ENCODE results near the gene UTS2B. TPM values are rescaled to one million over a fixed set of nuclear protein-coding genes. Genes with fewer than 3 reads are reported as not detected.

The UTS2B gene
- total and polyA plus RNA-seq, 2 of the 4 experiments (the other 2 are of a cell fraction), result 0.72 to 0.79 TPM

GRCh38 chr3:191373327-191373726, 43.0 kb upstream of the UTS2B start:
- in situ Hi-C loops (cut with MboI; ENCODE audit: low sequenced_read_pairs), result loop anchor here (10.0 kb wide), 1 partner anchor 129 kb away; no protein-coding TSS in a partner anchor
- dilution Hi-C loops (cut with HindIII; ENCODE audit: low sequenced_read_pairs, unreplicated experiment), result no loop called here

More at GRCh38 chr3:191373327-191373726, 43.0 kb upstream of the UTS2B start:
- peaks cover 14% of the 10 kb centered on the region for H3K36me3 ChIP-seq (ENCODE audit: control insufficient read depth, insufficient read depth, low read length)
- no peaks in the 10 kb centered on the region for H4K20me1 ChIP-seq (ENCODE audit: insufficient read depth, low read length)
- no peak overlapping the region for H3K4me3 ChIP-seq (ENCODE audit: insufficient read depth, low read depth, low read length)
- H3K9ac ChIP-seq (ENCODE audit: low read depth, low read length), result no peak overlapping the region
- H2BK15ac ChIP-seq (ENCODE audit: low read depth, low read length), result no peak overlapping the region
- no peak overlapping the region for H2BK20ac ChIP-seq (ENCODE audit: low read depth, low read length)
- peaks cover 5% of the 10 kb centered on the region for H3K9me1 ChIP-seq (ENCODE audit: insufficient read depth, low read length)
- H3K4me1 ChIP-seq (ENCODE audit: control insufficient read depth, insufficient read depth, low read length), result peaks cover 9% of the 10 kb centered on the region
- ATAC-seq (ENCODE audit: low read depth) (no peak), DNase-seq (peak; percentile 46)
- no peak overlapping the region for H2BK120ac ChIP-seq (ENCODE audit: low read depth, low read length)
- no TSS peak for BruUV-seq (replicated peaks)
- intact Hi-C loops (cut with micrococcal nuclease), result no loop called here
- H4K8ac ChIP-seq (ENCODE audit: low read depth in 2 of 2, low read length in 2 of 2), result no peak overlapping the region
- H2AK5ac ChIP-seq (ENCODE audit: low read depth, low read length), result no peak overlapping the region
- ChIA-PET POLR2A (ENCODE audit: unreplicated experiment) (no interaction called here), CTCF (no interaction called here)
- TF ChIP-seq RCOR1 (IDR thresholded peaks at IDR 0.05; ENCODE audit: insufficient replicate concordance, low read length), result no peak
- TF ChIP-seq CEBPB (IDR thresholded peaks at IDR 0.05; ENCODE audit: low read depth, low read length), result peak; percentile 52; the same call in 1 of the 2 replicates
- no peak overlapping the region for H2AFZ ChIP-seq (replicated peaks; ENCODE audit: low read length, poor library complexity)
- no peak overlapping the region for H3K27ac ChIP-seq (ENCODE audit: insufficient read depth, low read length)
- H3K79me1 ChIP-seq (ENCODE audit: low read depth in 1 of 2, low read length in 2 of 2), result peaks cover 9 to 47% of the 10 kb centered on the region in 2 experiments
- no CpG with 5 or more reads among the region's 4 CpGs for WGBS, 2 experiments (ENCODE audit: extremely low coverage in 2 of 2, insufficient read length in 1 of 2)
- H2BK5ac ChIP-seq (ENCODE audit: low read depth, low read length, poor library complexity, severe bottlenecking), result no peak overlapping the region
- H3K4me2 ChIP-seq (ENCODE audit: low read depth, low read length), result no peak overlapping the region
- H3K14ac ChIP-seq (replicated peaks; ENCODE audit: low read depth, low read length), result no peak overlapping the region
- H3K9me3 ChIP-seq (ENCODE audit: control insufficient read depth, insufficient read depth, low read length), result no peaks in the 10 kb centered on the region
- no peaks in the 10 kb centered on the region for H3K27me3 ChIP-seq (ENCODE audit: control insufficient read depth, insufficient read depth, low read length)
- H3K56ac ChIP-seq (ENCODE audit: extremely low read depth, insufficient read depth, low read length), result no peak overlapping the region
- H3K23ac ChIP-seq (ENCODE audit: low read depth, low read length), result no peak overlapping the region
- no peak overlapping the region for H4K91ac ChIP-seq (ENCODE audit: insufficient read depth, low read depth, low read length)
- H2AK9ac ChIP-seq (replicated peaks; ENCODE audit: low read depth, low read length, poor library complexity), result no peak overlapping the region
- no peak overlapping the region for H4K5ac ChIP-seq (ENCODE audit: low read depth, low read length)
- H3K18ac ChIP-seq (ENCODE audit: low read depth, low read length), result no peak overlapping the region
- no peak overlapping the region for H3K4ac ChIP-seq (ENCODE audit: low read depth, low read length)

All from IMR-90 (cell line).